Measurements from ENCODE around the gene ZFX. TPM values are rescaled to one million over a fixed set of nuclear protein-coding genes. Genes with fewer than 3 reads are reported as not detected.

Gene ZFX
- total and polyA plus RNA-seq, 12 donors = 8.1 to 58.6 (median 35.2) TPM

DNA sequence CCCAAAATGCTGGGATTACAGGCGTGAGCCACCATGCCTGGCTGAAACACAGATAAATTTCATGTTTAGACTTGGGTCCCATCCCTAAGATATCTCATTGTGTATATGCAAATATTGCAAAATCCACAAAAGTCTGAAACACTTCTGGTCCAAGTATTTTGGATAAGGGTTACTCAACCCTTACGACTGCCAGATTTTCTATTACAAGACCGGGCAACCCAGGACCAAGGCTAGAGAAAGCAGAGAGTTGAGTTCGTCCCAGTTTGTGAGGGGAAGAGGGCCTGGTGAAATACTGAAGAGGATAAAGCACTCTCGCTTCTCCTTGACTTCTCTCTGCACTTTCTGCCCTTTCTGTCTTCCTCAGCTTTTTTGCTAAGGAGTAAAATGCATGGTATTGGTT is 34.5 kb downstream of the ZFX start:
- Histone ChIP-seq H3K4me3 (no peak overlapping the region), H3K9me3 (replicated peaks in 1 of 3) (no peaks in the 10 kb centered on the region), H3K36me3 (replicated peaks in 1 of 2) (peaks cover 0 to 19% of the 10 kb centered on the region in 2 donors), H3K27ac (no peak overlapping the region), H3K4me1 (replicated peaks in 1 of 2) (peaks cover 0 to 5% of the 10 kb centered on the region in 2 donors), H3K27me3 (no peaks in the 10 kb centered on the region)
- TF ChIP-seq, protein P1, sequence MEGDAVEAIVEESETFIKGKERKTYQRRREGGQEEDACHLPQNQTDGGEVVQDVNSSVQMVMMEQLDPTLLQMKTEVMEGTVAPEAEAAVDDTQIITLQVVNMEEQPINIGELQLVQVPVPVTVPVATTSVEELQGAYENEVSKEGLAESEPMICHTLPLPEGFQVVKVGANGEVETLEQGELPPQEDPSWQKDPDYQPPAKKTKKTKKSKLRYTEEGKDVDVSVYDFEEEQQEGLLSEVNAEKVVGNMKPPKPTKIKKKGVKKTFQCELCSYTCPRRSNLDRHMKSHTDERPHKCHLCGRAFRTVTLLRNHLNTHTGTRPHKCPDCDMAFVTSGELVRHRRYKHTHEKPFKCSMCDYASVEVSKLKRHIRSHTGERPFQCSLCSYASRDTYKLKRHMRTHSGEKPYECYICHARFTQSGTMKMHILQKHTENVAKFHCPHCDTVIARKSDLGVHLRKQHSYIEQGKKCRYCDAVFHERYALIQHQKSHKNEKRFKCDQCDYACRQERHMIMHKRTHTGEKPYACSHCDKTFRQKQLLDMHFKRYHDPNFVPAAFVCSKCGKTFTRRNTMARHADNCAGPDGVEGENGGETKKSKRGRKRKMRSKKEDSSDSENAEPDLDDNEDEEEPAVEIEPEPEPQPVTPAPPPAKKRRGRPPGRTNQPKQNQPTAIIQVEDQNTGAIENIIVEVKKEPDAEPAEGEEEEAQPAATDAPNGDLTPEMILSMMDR (IDR thresholded peaks at IDR 0.05) = no peak
- TF ChIP-seq POLR2A (IDR thresholded peaks at IDR 0.05) = no peak
- intact Hi-C loops (cut with DNase I) = no loop called here
- 47 to 79% (median 69%) methylated on average over 4 to 5 of the region's 5 CpGs for WGBS, 4 donors
- DNase-seq = peak in 2 of 7 donors; percentile 11 to 18

DNA sequence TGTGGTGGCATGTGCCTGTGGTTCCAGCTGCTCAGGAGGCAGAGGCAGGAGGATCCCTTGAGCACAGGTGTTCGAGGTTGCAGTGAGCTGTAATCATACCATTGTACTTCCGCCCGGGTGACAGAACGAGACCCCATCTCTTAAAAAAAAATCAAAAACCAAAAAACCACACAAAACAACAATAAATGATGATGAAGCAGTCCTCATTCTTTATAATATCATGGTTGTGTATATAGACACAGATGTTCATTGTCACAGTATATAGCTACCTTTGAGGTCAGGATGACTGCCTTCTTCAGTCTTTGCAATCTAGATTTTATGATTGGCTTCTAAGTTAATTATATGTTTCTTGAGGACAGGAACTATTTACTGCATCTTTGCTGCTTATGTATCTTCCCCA is 37.0 kb downstream of the ZFX start:
- no peak for DNase-seq
- Histone ChIP-seq H3K27me3 (no peaks in the 10 kb centered on the region), H3K36me3 (replicated peaks in 1 of 2) (no peaks in the 10 kb centered on the region), H3K27ac (no peak overlapping the region), H3K4me3 (no peak overlapping the region), H3K9me3 (replicated peaks in 1 of 3) (no peaks in the 10 kb centered on the region), H3K4me1 (replicated peaks in 1 of 2) (peaks cover 0 to 20% of the 10 kb centered on the region in 2 donors)
- TF ChIP-seq, protein P1 (IDR thresholded peaks at IDR 0.05) = no peak
- no peak for TF ChIP-seq POLR2A (IDR thresholded peaks at IDR 0.05)
- intact Hi-C loops (cut with DNase I) = no loop called here
- WGBS, 4 donors = 94 to 97% (median 95%) methylated on average over 4 of the region's 4 CpGs

DNA sequence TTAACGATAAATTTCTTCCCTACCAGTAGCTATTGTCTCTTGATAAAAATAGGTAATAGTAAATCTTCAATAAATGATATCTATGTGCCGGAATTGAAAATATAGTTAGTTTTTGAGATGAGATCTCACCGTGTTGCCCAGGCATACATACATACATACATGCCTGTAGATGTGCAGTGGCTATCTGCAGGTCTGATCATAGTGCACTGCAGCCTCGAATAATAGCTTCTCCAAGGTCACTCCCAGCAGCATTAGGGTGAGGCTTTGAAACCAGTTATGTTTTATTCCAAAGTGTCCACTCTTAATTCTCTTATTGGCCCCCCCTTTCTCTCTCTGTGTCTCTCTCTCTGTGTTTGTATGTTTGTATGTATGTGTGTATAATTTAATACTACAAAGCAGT is 37.5 kb downstream of the ZFX start:
- Histone ChIP-seq H3K27me3 (no peaks in the 10 kb centered on the region), H3K9me3 (replicated peaks in 1 of 3) (no peaks in the 10 kb centered on the region), H3K27ac (no peak overlapping the region), H3K4me1 (replicated peaks in 1 of 2) (peaks cover 0 to 20% of the 10 kb centered on the region in 2 donors), H3K36me3 (replicated peaks in 1 of 2) (no peaks in the 10 kb centered on the region), H3K4me3 (no peak overlapping the region)
- WGBS, 4 donors = 64 to 76% (median 71%) methylated on average over 4 of the region's 4 CpGs
- TF ChIP-seq, protein P1 (IDR thresholded peaks at IDR 0.05) = no peak
- TF ChIP-seq POLR2A (IDR thresholded peaks at IDR 0.05) = no peak
- intact Hi-C loops (cut with DNase I) = no loop called here
- no peak for DNase-seq

DNA sequence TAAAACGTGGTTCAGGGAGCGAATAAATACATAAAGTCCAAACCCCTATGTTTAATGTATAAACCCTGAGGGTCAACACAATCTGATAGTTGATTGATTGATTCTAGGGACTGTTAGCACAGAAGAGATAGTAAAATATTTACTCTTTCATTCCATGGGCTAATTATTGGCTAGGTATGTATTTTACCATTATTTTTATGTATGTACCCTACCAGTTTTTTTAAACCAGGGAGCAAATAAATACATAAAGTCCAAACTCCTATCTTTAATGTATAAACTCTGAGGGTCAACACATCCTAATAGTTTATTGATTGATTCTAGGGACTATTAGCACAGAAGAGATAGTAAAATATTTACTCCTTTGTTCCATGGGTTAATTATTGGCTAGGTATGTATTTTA is 40.0 kb downstream of the ZFX start:
- DNase-seq = no peak
- intact Hi-C loops (cut with DNase I) = no loop called here
- Histone ChIP-seq H3K4me1 (replicated peaks in 1 of 2) (peaks cover 0 to 15% of the 10 kb centered on the region in 2 donors), H3K36me3 (replicated peaks in 1 of 2) (no peaks in the 10 kb centered on the region), H3K27me3 (no peaks in the 10 kb centered on the region), H3K27ac (no peak overlapping the region), H3K4me3 (no peak overlapping the region), H3K9me3 (replicated peaks in 1 of 3) (no peaks in the 10 kb centered on the region)
- no peak for TF ChIP-seq POLR2A (IDR thresholded peaks at IDR 0.05)
- TF ChIP-seq, protein P1 (IDR thresholded peaks at IDR 0.05) = no peak
- WGBS, 4 donors = 75 to 95% (median 86%) methylated on average over 2 of the region's 2 CpGs

Measured in adrenal gland (tissue), 12 donors.